OCI-LY1 (cell line): Measurements from ENCODE around the gene ITGAV.

Experiments used
- CTCF ChIP-seq: fragments of 200-600 bp; sonication (generic), shearing (Covaris generic); IDR thresholded peaks from 2 replicates; pipeline ENCODE4 v1.5.1; 2017; ENCODE audit warnings: mild to moderate bottlenecking, antibody characterized with exemption, low read length, moderate library complexity, mixed read lengths
- EZH2 ChIP-seq: fragments of 200-600 bp; sonication (generic), shearing (Covaris generic); IDR thresholded peaks from 2 replicates; pipeline ENCODE4 v1.8.0; 2017; ENCODE audit warnings: borderline replicate concordance, mixed run types, mild to moderate bottlenecking, antibody characterized with exemption, low read length, moderate library complexity, mixed read lengths

- TF ChIP-seq CTCF, result no peak
- TF ChIP-seq EZH2, result no peak
Observed at GRCh38 chr2:186688813-186689212, 99.0 kb downstream of the ITGAV start.
